Activated CD4-positive, alpha-beta T cell treated with anti-CD3 and anti-CD28 coated beads, Interleukin-2, amount 50 U/mL, for 16 hours (primary cell): Measurements from ENCODE around the gene LRP5.

ENCODE experiments used
- DNase-seq: peaks from one replicate; pipeline ENCODE4 v3.0.0-alpha.2; 2020

LRP5 gene

DNA sequence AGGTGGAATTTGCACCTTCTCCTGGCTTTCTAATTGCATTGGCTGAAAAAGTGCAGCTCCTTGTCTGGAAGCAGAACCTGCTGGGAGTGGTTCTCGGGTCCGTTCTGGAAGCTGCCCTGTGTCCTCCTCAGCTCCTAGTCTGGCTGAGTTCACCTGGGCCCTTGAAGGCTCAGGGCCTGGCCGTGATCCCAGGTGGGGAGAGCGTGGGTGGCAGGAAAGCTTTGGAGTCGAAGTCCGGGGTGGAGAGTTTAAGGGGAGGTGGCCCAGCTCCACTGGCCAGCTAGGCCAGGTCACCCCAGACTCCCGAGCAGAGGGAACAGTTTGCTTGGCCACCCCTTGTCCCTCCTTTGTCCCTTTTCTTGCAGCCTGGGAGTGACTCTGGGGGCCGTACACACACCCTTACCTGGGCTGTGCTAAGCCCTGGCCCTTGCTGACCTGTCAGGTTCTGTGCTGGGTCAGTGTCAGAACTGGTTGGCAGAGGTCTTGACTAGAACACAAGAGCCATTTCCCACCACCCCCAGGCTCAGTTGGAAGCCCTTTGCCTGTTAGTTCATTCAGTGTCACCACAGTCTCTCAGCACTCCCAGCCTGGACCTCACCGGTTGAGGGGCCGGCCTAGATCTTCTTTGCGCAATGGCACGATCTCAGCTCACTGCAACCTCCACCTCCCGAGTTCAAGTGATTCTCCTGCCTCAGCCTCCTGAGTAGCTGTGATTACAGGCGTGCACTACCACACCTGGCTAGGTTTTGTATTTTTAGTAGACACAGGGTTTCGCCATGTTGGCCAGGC, 37.3 kb downstream of the LRP5 start:
- no peak for DNase-seq

DNA sequence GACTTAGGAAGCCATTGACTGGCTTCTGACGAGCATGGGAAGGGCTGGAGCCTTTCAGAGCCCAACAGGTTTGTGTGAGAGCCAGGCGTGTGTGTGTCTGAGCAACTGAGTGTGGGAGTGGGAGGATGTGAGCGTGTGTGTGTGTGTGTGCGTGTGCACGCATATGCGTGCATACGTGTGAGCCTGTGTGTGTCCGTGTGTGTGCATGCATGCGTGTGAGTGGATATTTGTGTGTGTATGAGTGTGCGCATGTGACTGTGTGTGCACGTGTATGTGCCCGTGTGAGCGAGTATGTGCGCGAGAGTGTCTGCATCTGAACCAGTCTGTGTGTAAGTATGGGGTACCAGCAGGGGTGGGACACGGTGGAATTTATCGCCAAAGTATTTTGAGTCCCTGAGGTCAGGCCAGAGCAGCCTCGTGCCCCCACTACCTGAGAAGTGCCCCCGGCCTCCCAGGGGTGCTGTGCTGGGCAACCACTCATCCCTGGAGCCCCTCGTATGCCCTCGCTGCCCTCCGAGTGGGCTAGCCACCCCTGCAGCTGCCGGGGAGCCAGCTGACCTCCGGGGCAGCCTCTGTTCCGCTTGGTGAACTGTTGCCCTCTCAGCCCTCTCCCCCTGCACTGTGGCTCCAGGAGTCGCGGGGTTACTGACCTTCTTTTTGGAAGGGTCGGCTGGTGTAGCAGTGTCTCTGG, 38.5 kb downstream of the LRP5 start:
- no peak for DNase-seq

DNA sequence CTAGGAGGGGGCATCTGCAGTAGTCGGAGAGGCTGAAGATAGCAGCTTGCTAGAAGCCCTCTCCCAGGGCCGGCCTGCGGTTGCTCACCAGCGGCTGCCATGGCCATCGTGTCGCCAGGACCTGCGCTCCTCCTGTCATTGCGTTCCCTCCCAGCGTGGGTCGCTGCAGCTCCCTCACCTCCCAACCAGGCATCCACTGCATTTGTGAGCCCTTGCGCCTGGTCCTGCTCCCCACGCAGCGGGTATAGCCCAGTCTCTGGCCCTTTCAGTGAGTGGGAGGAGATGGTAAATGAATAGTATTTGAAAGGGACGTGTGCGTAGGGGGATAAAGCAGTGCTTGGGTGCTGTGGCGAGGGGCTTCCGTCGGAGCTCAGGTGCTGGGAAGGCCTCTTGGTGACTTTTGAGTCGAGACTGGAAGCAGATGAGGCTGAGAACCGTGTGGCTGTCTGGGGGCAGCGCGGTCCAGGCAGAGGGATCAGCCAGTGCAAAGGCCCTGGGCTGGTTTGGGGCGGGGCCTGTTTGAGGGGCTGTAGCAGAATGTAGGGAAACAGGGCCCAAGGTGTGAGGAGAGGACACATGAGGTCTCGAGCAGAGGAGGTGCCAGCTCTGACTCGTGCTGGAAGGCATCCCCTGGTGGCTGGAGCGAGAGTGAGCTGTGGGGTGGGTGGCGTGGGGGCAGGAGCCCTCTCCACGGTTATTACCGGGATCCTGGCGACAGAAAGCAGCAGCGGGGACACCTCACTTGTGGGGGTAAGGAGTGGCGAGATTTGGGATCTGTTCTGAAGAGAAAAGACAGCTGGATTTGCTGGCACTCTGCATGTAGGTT, 39.3 kb downstream of the LRP5 start:
- DNase-seq, result no peak

DNA sequence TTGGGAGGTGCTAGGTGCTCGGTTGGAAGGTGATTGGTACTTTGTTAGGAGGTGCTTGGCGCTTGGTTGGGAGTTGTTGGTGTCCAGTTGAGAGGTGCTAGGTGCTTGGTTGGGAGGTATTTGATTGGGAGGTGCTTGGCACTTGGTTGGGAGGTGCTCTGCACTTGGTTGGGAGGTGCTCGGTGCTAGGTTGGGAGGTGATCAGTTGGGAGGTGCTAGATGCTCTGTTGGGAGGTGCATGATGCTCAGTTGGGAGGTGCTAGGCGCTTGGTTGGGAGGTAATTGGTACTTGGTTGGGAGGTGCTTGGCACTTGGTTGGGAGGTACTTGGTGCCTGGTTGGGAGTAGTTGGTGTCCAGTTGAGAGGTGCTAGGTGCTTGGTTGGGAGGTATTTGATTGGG, 40.2 kb downstream of the LRP5 start:
- DNase-seq, result no peak

DNA sequence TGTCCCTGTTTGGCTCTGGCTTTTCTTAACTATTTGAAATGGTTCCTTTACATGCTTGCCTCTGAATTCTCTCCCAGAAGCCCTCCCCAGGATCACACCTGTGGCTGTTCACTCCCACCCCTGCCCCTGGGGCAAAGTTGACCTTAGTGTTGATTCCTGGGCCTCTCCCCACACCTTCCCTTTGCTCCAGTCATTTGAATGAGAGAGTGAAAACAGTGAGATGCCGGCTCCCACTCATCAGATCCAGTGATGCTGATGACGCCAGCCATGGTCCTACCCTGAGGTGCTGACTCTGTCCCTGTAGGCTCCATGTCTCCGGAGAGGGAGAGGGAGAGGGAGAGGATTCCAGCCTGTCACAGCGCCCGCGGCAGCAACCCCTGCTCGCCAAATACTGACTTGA, 40.7 kb downstream of the LRP5 start:
- DNase-seq, result no peak

DNA sequence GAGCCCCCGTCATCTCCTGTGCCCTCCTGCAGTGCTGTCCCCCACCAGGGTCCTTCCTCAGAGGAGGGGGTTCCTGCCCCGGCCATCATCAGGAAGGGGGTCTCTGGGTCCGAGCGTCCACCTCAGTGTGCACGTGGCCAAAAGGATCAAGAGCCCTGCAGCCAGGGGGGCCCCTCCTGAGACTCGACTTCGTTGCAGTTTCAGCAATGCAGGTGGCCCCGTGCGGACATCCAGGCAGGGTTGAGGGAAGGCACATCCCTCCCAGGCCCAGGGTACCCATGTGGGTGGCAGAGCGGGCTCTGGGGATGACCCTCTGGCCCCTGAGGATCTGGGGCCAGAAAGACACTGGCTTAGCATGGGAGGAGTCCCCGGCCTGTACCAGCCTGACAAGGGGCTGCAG, 41.3 kb downstream of the LRP5 start:
- no peak for DNase-seq

DNA sequence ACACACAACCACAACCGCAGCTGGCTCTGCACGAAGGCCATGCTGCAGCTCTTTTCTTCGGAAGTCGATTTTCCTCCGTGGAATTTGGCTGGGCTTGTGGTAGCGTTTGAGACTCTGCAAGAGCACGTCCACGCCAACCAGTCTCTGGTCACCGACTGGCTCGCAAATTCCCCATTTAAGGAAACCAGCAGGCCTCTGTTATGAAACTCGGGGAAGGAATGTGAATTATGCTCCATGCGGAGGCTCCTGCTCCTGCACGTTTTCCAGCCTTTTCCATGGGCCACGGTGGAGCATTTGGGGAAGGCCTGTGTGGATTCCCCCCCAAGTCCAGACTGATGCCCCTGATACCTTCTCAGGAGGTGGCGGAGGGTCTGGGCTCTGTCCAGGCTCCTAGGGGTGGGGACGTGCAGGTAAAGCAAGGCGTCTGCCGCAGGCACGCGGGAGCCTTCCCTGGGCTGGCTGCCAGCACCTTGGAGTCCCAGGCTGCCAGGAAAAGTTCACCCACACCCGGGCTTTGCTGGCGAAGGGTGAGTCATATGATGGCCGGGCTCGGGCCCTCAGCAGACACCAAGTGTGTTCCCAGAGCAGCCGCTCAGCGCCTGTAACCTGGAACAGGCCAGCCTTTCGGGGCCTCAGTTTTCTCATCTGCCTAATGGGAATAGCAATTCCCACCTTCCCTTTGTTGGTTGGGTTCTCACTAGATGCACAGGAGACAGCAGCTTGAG, 41.9 kb downstream of the LRP5 start:
- DNase-seq, result no peak

DNA sequence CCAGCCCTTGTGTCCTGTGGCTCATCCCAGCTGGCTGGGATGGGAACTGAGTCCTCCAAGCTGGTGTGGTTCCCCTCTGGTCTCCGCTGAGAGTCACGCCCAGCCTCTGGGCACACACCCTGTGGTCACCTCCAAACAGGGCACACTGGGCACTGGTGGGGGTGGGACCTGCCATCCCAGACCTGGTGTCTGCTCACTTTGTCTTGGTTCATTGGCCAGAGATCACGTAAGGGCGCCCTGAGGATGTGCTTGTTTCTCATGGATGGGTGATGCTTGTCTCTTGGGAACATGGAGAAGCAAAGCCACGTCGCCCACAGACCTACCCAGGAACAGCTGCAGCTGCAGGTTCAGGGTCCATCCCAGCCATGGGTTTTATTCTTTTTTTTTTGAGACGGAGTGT, 43.1 kb downstream of the LRP5 start:
- no peak for DNase-seq

DNA sequence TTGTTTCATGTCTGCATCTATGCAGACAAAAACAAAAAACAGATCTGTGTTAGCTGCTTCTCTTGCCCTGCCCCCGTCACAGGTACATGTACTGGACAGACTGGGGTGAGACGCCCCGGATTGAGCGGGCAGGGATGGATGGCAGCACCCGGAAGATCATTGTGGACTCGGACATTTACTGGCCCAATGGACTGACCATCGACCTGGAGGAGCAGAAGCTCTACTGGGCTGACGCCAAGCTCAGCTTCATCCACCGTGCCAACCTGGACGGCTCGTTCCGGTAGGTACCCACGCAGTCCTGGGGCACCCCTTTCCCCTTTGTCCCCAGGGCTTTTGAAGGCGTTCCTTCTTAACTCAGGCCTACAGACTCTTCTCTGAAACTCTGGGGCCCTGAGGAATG, 45.2 kb downstream of the LRP5 start:
- no peak for DNase-seq

DNA sequence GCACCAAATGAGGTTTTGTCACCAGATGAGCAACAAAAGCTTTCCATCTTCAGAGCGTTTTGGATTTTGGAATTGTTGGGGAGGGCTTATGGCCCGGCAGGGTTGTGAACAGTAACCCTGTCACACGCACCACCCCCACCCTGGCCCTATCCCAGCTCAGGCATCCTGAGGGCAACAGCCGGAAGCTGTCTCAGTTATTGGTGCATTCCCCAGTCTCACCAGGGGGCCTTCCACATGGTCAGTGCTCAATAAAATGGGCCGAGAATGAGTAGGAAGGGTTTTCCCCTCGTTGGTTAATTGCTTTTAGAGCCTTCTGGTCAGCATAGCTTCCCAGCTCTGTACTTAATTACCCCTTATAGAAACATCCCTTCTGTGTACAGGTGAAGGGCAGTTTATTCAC, 46.0 kb downstream of the LRP5 start:
- no peak for DNase-seq

DNA sequence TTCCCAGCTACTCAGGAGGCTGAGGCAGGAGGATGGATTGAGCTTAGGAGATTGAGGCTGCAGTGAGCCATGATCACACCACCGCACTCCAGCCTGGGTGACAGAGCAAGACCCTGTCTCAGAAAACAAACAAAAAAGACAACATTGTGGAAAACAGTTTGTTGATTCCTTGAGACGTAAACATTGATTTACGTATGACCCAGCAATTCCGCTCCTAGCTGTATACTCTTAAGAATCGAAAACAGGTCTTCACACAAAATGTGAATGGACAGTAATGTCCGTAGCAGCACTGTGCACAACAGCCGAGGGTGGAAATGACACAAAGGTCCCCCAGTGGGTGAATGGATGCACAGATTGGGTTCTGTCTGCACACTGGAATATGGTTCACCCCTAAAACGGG, 49.3 kb downstream of the LRP5 start:
- no peak for DNase-seq

DNA sequence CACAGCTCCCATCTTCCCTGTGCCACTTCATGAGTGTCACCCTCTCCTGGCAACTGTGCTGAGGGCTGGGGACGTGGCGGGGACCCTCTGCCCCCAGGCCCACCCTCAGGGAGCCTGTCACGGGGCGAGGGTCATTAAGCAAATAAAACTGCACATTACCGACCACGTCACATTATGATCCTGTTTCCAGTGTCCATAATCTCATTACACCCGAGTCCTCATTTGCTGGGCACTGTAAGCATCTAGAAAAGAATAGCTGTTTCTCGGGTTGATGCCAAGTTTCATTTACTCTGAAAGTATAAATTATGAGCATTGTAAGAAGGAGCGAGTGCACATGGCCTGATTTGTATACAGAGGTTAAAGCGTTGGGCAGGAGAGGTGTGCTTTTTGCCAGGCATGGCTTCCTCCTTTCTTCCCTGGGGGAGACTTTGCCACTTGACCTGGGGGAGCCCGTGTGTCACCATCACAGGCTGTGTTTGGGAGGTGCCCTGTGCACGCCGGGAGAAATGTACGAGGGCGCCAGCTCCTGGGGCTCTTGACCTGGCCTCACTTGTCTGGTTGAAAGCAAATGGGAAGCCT, 50.5 kb downstream of the LRP5 start:
- DNase-seq, result no peak

DNA sequence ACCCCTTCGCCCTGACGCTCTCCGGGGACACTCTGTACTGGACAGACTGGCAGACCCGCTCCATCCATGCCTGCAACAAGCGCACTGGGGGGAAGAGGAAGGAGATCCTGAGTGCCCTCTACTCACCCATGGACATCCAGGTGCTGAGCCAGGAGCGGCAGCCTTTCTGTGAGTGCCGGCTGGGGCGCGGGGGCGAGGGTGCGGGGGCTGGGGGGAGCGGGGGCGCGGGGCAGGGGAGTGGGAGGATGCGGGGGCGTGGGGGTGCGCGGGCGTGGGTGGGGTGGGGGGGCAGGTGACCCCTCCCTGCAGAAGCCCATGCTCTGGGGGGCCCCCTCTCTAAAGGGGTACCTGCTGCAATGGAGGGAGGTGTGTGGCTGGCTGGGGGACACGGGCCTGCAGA, 51.4 kb downstream of the LRP5 start:
- no peak for DNase-seq

DNA sequence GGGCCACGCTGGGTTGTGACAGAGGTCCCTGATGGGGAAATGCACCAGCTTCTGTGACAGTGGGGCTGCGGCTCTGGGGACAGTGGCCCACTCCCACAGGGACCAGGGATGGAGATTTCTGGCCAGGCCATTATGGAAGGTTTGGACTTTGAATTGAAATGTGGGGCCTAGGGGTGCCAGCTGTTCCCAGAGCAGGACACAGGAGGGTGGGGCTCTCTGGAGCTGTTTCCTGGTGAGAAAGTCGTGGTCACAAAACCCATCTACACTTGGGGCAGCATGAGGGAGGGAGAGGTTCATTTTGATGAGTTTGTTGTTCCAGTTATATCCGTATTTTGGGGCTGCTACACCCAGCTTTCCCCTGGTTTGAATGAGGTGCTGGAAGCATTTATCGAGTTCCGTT, 52.2 kb downstream of the LRP5 start:
- DNase-seq, result no peak

DNA sequence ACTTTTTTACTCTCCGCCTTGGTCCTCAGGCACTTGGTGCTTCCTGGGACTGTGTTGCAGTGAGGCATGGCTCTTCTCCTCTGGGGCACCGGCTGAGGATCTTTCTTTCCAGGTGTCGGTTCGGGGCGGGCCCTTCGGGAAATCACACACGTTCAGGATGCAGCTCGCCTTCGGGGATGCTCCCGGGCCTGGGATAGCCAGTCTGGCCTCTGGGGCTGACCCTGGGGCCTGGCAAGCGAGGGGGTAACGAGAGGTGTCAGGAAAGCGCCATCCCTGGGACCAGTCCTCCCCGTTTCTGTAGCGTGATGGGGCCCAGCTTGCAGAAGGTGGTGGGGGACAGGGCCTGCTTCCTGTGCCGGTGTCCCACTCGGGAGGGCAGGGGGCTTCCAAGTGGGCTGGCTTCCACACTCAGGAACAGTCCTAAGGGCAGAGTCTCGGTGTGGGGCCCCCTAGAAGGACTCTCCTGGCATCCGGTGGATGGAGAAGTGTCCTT, 53.6 kb downstream of the LRP5 start:
- DNase-seq, result no peak

DNA sequence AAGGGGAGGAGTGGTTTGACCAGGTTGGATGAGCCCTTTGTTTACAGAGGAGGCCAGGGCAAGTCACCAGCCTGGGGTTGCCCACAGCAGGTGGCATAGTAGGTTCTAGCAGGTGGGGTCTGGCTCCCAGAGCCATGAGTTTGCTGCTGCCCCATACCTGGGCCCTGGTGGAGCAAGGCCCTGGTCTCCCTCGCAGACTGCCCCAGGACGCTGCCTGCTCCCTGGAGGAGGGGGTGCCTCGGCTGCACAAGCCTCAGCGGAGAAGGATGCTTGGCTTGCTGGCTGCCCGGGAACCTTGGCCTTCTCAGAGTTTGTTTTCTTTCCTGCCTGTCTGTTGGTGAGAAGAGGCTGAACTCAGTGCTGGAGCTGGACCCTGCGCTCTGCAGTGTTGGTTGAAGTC, 54.9 kb downstream of the LRP5 start:
- no peak for DNase-seq

DNA sequence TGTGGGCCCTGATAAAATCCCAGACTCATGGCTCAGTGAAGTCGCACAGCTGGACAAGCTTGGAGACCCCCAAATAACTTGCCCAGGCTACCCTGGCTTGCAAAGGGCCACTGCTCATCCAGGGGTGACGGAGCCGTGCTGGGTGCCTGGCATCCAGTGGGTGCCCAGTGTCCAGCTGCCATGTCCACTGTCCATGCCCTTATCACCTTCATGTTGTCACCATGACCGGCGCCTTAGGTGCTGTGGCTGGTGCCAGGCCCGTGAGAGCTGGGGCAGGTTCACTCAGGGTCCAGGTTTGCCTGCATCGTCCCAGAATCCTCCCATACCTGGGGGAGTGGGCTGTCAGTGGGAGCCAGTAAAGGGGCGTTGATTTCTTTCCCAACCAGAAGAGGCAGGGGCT, 57.4 kb downstream of the LRP5 start:
- no peak for DNase-seq

DNA sequence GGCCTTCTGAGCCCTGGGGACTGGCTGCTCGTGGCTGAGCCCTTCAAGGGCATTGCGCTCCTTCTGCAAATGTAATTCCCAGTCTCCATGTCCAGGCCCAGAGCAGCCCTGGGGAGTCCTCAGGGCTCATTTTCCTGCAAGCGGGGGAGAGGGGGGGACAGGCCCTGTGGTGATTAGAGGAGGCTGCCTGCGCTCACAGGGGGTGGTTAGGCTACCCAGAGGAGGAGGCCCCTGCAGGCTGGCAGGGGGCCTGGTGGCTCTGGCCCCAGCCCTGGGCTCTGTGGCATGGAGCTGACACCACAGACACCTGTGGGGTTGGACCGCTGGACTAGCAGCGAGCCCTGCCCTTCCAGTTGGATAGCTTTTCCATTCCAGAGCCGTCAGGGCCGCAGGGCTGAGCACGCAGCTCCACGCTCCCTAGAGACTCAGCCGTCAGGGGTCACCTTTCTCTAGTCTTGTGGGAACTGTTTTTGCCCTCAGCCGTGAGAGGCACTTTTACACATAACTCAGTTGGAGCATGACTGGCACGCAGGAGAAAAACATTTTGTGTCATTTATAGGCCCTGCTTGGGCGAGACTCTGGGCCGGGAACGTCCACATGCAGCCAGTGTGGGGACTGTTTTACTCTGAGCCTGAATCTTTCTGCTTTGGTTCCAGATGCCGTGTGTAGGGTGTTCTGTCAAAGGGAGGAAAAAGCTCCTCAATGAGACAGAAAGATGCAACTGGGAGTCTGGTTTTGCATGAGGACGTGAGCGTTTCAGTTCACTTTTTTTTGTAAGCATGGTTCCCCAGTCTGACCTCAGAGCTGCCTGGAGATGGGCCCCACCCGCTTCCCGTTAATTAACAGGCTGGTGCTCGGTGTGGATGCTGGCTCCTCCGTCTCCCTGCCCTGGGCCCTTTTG, 58.1 kb downstream of the LRP5 start:
- DNase-seq, result no peak

DNA sequence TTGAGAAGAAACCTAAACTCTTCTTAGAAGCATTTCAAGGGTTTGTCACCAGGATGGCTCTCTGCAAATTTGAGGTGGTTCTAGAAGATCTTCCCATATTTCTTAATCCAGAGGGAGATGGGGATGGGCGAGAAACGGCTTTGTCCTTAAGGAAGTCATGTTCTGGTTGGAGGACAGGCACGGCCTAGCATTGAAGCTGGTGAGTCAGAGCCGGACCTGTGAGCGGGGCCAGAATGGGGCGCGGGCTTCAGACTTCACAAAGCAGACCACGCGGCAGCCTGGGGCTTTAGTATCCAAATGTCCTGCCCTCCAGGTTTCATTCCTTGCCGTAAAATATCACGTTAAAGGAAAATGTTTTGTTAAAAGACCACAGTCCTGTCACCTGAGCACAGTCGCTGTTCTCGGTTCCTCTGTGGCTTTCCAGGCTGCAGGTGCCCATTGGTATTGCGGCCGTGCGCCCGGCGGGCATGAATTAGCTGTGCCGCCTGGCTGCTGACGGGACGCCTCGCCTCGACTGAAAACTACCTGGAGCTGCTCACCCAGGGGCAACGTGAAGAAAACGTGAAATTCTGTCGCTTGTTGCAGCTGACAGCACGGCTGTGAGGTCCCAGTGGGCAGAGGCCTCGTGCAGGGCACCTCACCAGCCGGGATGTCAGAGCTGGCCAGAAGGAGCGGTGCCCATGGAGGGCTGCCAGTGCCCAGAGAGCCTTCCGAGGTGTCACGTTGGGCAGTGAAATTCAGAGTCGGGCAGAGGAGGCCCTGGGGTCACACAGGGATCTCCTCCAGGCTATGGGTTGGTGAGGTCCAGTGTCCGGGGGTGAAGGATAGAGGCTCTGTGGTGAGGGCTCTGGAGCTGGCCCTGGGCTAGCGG, 59.0 kb downstream of the LRP5 start:
- DNase-seq, result no peak

DNA sequence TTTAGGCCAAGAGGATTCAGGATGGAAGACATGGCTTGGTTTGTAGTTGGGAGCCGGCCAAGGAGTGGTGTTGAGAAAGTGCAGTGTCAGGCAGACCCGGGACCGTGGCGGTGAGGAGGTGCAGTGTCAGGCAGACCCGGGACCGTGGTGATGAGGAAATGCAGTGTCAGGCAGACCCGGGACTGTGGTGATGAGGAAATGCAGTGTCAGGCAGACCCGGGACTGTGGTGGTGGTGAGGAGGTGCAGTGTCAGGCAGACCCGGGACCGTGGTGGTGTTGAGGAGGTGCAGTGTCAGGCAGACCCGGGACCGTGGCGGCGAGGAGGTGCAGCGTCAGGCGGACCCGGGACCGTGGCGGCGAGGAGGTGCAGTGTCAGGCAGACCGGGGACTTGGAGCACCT, 59.7 kb downstream of the LRP5 start:
- no peak for DNase-seq

DNA sequence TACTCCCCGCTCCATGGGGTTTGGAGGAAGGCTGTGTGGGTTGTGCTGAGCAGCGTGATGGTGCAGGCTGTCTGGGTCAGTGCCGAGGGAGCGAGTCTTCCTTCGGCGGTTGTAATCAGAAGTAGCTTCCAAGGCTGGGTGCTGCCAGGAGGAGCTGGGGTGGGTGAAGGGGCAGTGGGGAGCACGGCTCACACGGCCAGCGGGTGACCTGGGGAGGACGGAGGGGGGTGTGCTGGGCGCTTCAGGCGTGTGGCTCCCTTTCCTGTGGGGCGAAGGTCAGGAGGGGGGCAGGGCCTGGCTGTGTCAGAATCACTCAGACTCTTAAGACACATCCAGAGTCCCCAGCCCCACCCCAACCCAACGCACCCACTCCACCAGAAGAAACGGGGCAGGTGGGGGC, 60.2 kb downstream of the LRP5 start:
- no peak for DNase-seq
